NB4 (cell line): ENCODE data around the gene EDIL3.

Experiments used
- DNase-seq: peaks from one replicate; pipeline ENCODE4 v3.0.0; 2010; ENCODE audit warnings: low read depth
- H3K4me3 ChIP-seq: one replicate; pipeline ENCODE4 v1.5.1; 2011; ENCODE audit warnings: mild to moderate bottlenecking, low read depth, low read length, moderate library complexity
- MAX ChIP-seq: IDR thresholded peaks from 2 replicates; pipeline ENCODE4 v1.6.1; 2011; ENCODE audit warnings: low read depth, low read length
- MYC ChIP-seq: IDR thresholded peaks from 2 replicates; pipeline ENCODE4 v1.6.1; 2011; ENCODE audit warnings: low read depth, low read length
- POLR2A ChIP-seq: IDR thresholded peaks from 2 replicates; pipeline ENCODE4 v1.6.1; 2011; ENCODE audit warnings: mild to moderate bottlenecking; ENCODE audit not compliant: insufficient read length; ENCODE audit errors: extremely low read depth
- TF ChIP-seq, protein P1 (sequence below): IDR thresholded peaks from one replicate; pipeline ENCODE4 v1.5.1; 2012; ENCODE audit warnings: low read depth, low read length

The EDIL3 gene

GRCh38 chr5:84086511-84086910 lies 298.2 kb downstream of the EDIL3 start:
- TF ChIP-seq MAX (no peak), MYC (no peak), POLR2A (no peak)
- TF ChIP-seq, protein P1, sequence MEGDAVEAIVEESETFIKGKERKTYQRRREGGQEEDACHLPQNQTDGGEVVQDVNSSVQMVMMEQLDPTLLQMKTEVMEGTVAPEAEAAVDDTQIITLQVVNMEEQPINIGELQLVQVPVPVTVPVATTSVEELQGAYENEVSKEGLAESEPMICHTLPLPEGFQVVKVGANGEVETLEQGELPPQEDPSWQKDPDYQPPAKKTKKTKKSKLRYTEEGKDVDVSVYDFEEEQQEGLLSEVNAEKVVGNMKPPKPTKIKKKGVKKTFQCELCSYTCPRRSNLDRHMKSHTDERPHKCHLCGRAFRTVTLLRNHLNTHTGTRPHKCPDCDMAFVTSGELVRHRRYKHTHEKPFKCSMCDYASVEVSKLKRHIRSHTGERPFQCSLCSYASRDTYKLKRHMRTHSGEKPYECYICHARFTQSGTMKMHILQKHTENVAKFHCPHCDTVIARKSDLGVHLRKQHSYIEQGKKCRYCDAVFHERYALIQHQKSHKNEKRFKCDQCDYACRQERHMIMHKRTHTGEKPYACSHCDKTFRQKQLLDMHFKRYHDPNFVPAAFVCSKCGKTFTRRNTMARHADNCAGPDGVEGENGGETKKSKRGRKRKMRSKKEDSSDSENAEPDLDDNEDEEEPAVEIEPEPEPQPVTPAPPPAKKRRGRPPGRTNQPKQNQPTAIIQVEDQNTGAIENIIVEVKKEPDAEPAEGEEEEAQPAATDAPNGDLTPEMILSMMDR, result no peak

DNA sequence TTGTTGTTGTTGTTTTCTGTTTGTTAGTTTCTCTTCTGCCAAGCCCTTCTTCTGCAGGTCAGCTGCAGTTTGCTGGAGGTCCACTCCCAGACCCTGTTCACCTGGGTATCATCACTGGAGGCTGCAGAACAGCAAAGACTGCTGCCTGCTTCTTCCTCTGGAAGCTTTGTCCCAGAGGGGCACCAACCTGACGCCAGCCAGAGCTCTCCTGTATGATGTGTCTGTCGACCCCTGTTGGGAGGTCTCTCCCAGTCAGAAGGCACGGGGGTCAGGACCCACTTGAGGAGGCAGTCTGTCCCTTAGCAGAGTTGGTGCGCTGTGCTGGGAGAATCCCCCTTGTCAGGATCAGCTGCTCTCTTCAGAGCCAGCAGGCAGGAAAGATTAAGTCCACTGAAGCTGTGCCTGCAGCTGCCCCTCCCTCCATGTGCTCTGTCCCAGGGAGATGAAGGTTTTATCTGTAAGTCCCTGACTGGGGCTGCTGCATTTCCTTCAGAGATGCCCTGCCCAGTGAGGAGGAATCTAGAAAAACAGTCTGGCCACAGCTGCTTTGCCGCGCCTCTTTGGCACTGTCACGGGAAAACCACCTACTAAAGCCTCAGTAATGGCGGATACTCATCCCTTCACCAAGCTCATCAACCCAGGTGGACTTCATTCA lies 299.2 kb downstream of the EDIL3 start:
- no peak overlapping the region for H3K4me3 ChIP-seq
- TF ChIP-seq MYC (no peak), MAX (no peak), POLR2A (no peak)
- TF ChIP-seq, protein P1, result no peak
- DNase-seq, result no peak

More at GRCh38 chr5:84086511-84086910, 298.2 kb downstream of the EDIL3 start:
- H3K4me3 ChIP-seq, result no peak overlapping the region
- no peak for DNase-seq

GRCh38 chr5:84080908-84081307 lies 303.8 kb downstream of the EDIL3 start:
- no peak for TF ChIP-seq MAX
- no peak overlapping the region for H3K4me3 ChIP-seq
- no peak for DNase-seq

GRCh38 chr5:84072339-84072738 lies 312.3 kb downstream of the EDIL3 start:
- no peak for DNase-seq
- TF ChIP-seq, protein P1, result no peak
- TF ChIP-seq MAX (no peak), MYC (no peak), POLR2A (no peak)
- H3K4me3 ChIP-seq, result no peak overlapping the region

GRCh38 chr5:84069608-84070179 lies 315.0 kb downstream of the EDIL3 start:
- H3K4me3 ChIP-seq, result no peak overlapping the region
- no peak for DNase-seq
- no peak for TF ChIP-seq MAX
- no peak for TF ChIP-seq MYC
- TF ChIP-seq POLR2A, result no peak
- TF ChIP-seq, protein P1, result no peak

GRCh38 chr5:84063041-84063440 lies 321.6 kb downstream of the EDIL3 start:
- peak; percentile 4 for DNase-seq
- TF ChIP-seq, protein P1, result no peak
- TF ChIP-seq MYC (no peak), MAX (peak; percentile 66), POLR2A (no peak)
- no peak overlapping the region for H3K4me3 ChIP-seq
